Stimulated activated CD8-positive, alpha-beta memory T cell treated with anti-CD3 and anti-CD28 coated beads, Interleukin-15, amount 100 ng/mL, for 4 hours (primary cell): ENCODE results near the gene GABRR3.
"Not testable (repeated sequence)": the region's sequence is repeated elsewhere in the genome, so short reads cannot be mapped to it uniquely, and the experiment has no call there.

Experiments
- DNase-seq, 2 donors: peaks; one replicate each; pipeline ENCODE4 v3.0.0-alpha.2; 2020; ENCODE audit warnings: low read depth in 2 of 2

The GABRR3 gene

GRCh38 chr3:98021830-98022560 lies 13.1 kb downstream of the GABRR3 start:
- no peak for DNase-seq

GRCh38 chr3:98020412-98020811 lies 14.7 kb downstream of the GABRR3 start:
- no peak for DNase-seq

GRCh38 chr3:98018301-98018700 lies 16.8 kb downstream of the GABRR3 start:
- DNase-seq, result no peak

- DNase-seq, result no peak
These were observed 20.9 kb downstream of the GABRR3 start for GRCh38 chr3:98014268-98014585.

GRCh38 chr3:98013411-98014267 lies 21.5 kb downstream of the GABRR3 start:
- no peak for DNase-seq

GRCh38 chr3:98012979-98013378 lies 22.1 kb downstream of the GABRR3 start:
- no peak for DNase-seq

- not testable (repeated sequence) for DNase-seq
These were observed 24.1 kb downstream of the GABRR3 start for GRCh38 chr3:98010883-98011449.

- no peak for DNase-seq
These were observed 24.8 kb downstream of the GABRR3 start for GRCh38 chr3:98010194-98010882.

- DNase-seq, result no peak
These were observed 26.3 kb downstream of the GABRR3 start for GRCh38 chr3:98008855-98009254.

- DNase-seq, result no peak
These were observed 29.7 kb downstream of the GABRR3 start for GRCh38 chr3:98005438-98005837.

- no peak for DNase-seq
These were observed 30.4 kb downstream of the GABRR3 start for GRCh38 chr3:98004721-98005120.

- DNase-seq, result no peak
These were observed 31.7 kb downstream of the GABRR3 start for GRCh38 chr3:98003306-98003969.

GRCh38 chr3:98002717-98003116 lies 32.4 kb downstream of the GABRR3 start:
- DNase-seq, result no peak

GRCh38 chr3:97999994-98000393 lies 35.1 kb downstream of the GABRR3 start:
- DNase-seq, result no peak

- DNase-seq, result no peak
These were observed 36.0 kb downstream of the GABRR3 start for GRCh38 chr3:97999103-97999502.

GRCh38 chr3:97996988-97997387 lies 38.1 kb downstream of the GABRR3 start:
- no peak for DNase-seq

GRCh38 chr3:97994328-97994945 lies 40.7 kb downstream of the GABRR3 start:
- no peak for DNase-seq

- no peak for DNase-seq
These were observed 41.6 kb downstream of the GABRR3 start for GRCh38 chr3:97993526-97993925.

GRCh38 chr3:97992547-97993173 lies 42.5 kb downstream of the GABRR3 start:
- DNase-seq, result no peak

GRCh38 chr3:97991293-97991682 lies 43.8 kb downstream of the GABRR3 start:
- no peak for DNase-seq
